PC-3 (cell line): Measurements from ENCODE around the gene CNTN1. TPM values are rescaled to one million over a fixed set of nuclear protein-coding genes. Genes with fewer than 3 reads are reported as not detected.

Experiments used
- ATAC-seq: fragments of 200-7000 bp; cut with Tn5 transposase; 2 replicates; pipeline ENCODE4 v1.9.1; 2020; ENCODE audit warnings: mild to moderate bottlenecking, moderate library complexity
- BruUV-seq: library from RNA; stranded (reverse); fragments of 400-500 nt; replicated peaks from 2 replicates; lab custom pipeline; 2021; lab: Mats Ljungman, UMichigan
- CTCF ChIA-PET: fragments of 300-600 bp; sonication (Branson Sonifier 250); formaldehyde crosslinking; loops from one replicate; lab custom pipeline; 2022; ENCODE audit warnings: antibody characterized with exemption; lab: Charles Lee
- POLR2A ChIA-PET: fragments of 300-600 bp; sonication (Branson Sonifier 250); formaldehyde crosslinking; loops from one replicate; lab custom pipeline; 2022; ENCODE audit warnings: antibody characterized with exemption; ENCODE audit not compliant: unreplicated experiment; lab: Charles Lee
- DNase-seq: peaks from one replicate; pipeline ENCODE4 v3.0.0-alpha.2; 2015
- H2AFZ ChIP-seq: fragments of 300-600 bp; sonication (generic); 2 replicates; pipeline ENCODE4 v1.6.0; 2016; ENCODE audit warnings: antibody characterized with exemption, low read length
- H3F3A ChIP-seq: fragments of 300-600 bp; sonication (generic); one replicate; pipeline ENCODE4 v1.6.0; 2017; ENCODE audit warnings: antibody characterized with exemption, low read length, control low read depth, mild to moderate bottlenecking; ENCODE audit not compliant: unreplicated experiment
- H3K27ac ChIP-seq: fragments of 300-600 bp; sonication (generic); 2 replicates; pipeline ENCODE4 v1.5.1; 2016; ENCODE audit warnings: mild to moderate bottlenecking, low read length
- H3K27me3 ChIP-seq: fragments of 300-600 bp; sonication (generic); 2 replicates; pipeline ENCODE4 v1.6.1; 2016; ENCODE audit warnings: low read length, mixed read lengths
- H3K36me3 ChIP-seq: fragments of 300-600 bp; sonication (generic); 2 replicates; pipeline ENCODE4 v1.6.1; 2016; ENCODE audit warnings: low read depth, mixed run types, low read length, mixed read lengths
- H3K4me1 ChIP-seq: fragments of 300-600 bp; sonication (generic); 2 replicates; pipeline ENCODE4 v1.5.1; 2016; ENCODE audit warnings: low read length; ENCODE audit not compliant: insufficient read depth
- H3K4me2 ChIP-seq: fragments of 300-600 bp; sonication (generic); 2 replicates; pipeline ENCODE4 v1.6.0; 2016; ENCODE audit warnings: low read length
- H3K4me3 ChIP-seq: fragments of 300-600 bp; sonication (generic); 2 replicates; pipeline ENCODE4 v1.5.1; 2016; ENCODE audit warnings: mild to moderate bottlenecking, low read length, mixed read lengths
- H3K79me2 ChIP-seq: fragments of 300-600 bp; sonication (generic); 2 replicates; pipeline ENCODE4 v1.6.1; 2017; ENCODE audit warnings: low read length, mixed read lengths
- H3K9ac ChIP-seq: fragments of 300-600 bp; sonication (generic); 2 replicates; pipeline ENCODE4 v1.6.0; 2016; ENCODE audit warnings: mild to moderate bottlenecking, low read length
- H3K9me2 ChIP-seq: fragments of 300-600 bp; sonication (generic); replicated peaks from 2 replicates; pipeline ENCODE4 v1.6.1; 2016; ENCODE audit warnings: mixed run types, low read length, mixed read lengths
- H3K9me3 ChIP-seq: fragments of 300-600 bp; sonication (generic); 2 replicates; pipeline ENCODE4 v1.6.1; 2016; ENCODE audit warnings: low read length, mixed read lengths
- H4K20me1 ChIP-seq: fragments of 300-600 bp; sonication (generic); 2 replicates; pipeline ENCODE4 v1.6.1; 2016; ENCODE audit warnings: low read length, mixed read lengths
- EZH2 ChIP-seq: fragments of 300-600 bp; sonication (generic); IDR thresholded peaks from one replicate; pipeline ENCODE4 v1.6.1; 2017; ENCODE audit warnings: antibody characterized with exemption, mild to moderate bottlenecking, low read length; ENCODE audit not compliant: unreplicated experiment
- EZH2phosphoT487 ChIP-seq: fragments of 300-600 bp; sonication (generic); IDR thresholded peaks from 2 replicates; pipeline ENCODE4 v1.6.1; 2018; ENCODE audit warnings: mild to moderate bottlenecking, antibody characterized with exemption, low read length, borderline replicate concordance
- intact Hi-C: fragments of 100-400 bp; cut with micrococcal nuclease; formaldehyde crosslinking; loops from 2 replicates; pipeline ENCODE4 v1.9.0; 2023
- total RNA-seq: library from RNA; depleted of rRNA; stranded (reverse); fragments of >200 nt; gene quantifications from 2 replicates; pipeline ENCODE4 v1.2.3, GENCODE V29; 2014
- TF ChIP-seq, protein P1 (sequence below): fragments of 300-600 bp; sonication (generic); conservative IDR thresholded peaks from 2 replicates; pipeline ENCODE4 v1.5.1; 2017; ENCODE audit warnings: antibody characterized with exemption, low read depth, mild to moderate bottlenecking, low read length

Gene CNTN1
- total RNA-seq, 1 experiment from 2014 or later = not detected

DNA sequence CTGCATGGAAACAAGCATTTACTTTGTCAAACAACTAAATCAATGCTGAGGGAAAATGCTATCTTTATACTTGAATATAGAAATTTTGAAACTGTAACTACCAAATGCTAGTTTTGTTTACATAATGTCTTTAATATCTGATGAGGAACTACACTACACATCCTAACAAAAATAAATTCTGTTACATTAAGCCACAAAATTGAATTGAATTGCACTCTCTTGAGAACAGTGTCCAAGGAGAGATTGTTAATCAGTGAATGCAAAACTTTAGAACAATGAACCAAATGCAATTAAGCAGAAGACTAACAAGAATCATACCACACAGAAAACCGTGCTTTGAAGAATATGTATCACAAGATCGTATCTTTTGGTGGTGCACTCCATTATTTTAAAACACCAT, 141.6 kb downstream of the CNTN1 start:
- no peaks in the 10 kb centered on the region; the same call in 1 of the 2 replicates for H3K9me3 ChIP-seq
- H3K4me3 ChIP-seq = no peak overlapping the region
- BruUV-seq = no TSS peak
- ChIA-PET CTCF (no interaction called here), POLR2A (no interaction called here)
- no peak overlapping the region for H3K9ac ChIP-seq
- H3K4me2 ChIP-seq = no peak overlapping the region
- H3K79me2 ChIP-seq = no peaks in the 10 kb centered on the region
- H3K27ac ChIP-seq = no peak overlapping the region
- no peaks in the 10 kb centered on the region for H3K36me3 ChIP-seq
- no peak overlapping the region for H2AFZ ChIP-seq
- H3K27me3 ChIP-seq = peaks cover 12% of the 10 kb centered on the region
- no peaks in the 10 kb centered on the region for H4K20me1 ChIP-seq
- H3K9me2 ChIP-seq = no peaks in the 10 kb centered on the region
- no peaks in the 10 kb centered on the region for H3F3A ChIP-seq
- intact Hi-C loops = no loop called here
- peaks cover 10% of the 10 kb centered on the region; the same call in 1 of the 2 replicates for H3K4me1 ChIP-seq
- DNase-seq = no peak
- no peak for ATAC-seq
- TF ChIP-seq EZH2 (no peak), EZH2phosphoT487 (no peak)
- TF ChIP-seq, protein P1, sequence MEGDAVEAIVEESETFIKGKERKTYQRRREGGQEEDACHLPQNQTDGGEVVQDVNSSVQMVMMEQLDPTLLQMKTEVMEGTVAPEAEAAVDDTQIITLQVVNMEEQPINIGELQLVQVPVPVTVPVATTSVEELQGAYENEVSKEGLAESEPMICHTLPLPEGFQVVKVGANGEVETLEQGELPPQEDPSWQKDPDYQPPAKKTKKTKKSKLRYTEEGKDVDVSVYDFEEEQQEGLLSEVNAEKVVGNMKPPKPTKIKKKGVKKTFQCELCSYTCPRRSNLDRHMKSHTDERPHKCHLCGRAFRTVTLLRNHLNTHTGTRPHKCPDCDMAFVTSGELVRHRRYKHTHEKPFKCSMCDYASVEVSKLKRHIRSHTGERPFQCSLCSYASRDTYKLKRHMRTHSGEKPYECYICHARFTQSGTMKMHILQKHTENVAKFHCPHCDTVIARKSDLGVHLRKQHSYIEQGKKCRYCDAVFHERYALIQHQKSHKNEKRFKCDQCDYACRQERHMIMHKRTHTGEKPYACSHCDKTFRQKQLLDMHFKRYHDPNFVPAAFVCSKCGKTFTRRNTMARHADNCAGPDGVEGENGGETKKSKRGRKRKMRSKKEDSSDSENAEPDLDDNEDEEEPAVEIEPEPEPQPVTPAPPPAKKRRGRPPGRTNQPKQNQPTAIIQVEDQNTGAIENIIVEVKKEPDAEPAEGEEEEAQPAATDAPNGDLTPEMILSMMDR = no peak

DNA sequence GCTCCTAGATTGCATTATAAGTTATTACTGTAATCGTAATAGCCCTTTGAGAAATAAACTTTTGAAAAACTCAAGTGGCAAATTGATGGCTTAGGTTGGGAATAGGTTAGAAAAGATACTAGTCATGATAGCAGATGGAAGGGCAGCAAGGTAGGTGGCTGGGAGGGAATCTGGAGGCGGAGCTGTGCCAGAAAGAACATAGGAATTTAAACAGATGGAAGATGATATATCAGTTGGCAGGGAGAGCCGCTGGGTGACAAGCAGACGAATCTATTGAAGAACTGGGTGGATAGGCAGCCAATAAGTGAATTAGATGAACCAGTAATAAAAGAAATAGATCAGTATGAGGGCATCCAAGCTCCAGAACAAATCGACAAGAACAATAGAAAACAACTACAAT, 142.1 kb downstream of the CNTN1 start:
- no peak overlapping the region for H3K4me2 ChIP-seq
- ChIA-PET CTCF (no interaction called here), POLR2A (no interaction called here)
- no peak overlapping the region for H3K27ac ChIP-seq
- no peaks in the 10 kb centered on the region for H3K9me2 ChIP-seq
- no peaks in the 10 kb centered on the region for H4K20me1 ChIP-seq
- no peak for ATAC-seq
- H3K9me3 ChIP-seq = no peaks in the 10 kb centered on the region; the same call in 1 of the 2 replicates
- no peak for DNase-seq
- TF ChIP-seq EZH2phosphoT487 (no peak), EZH2 (no peak)
- TF ChIP-seq, protein P1 = no peak
- no peaks in the 10 kb centered on the region for H3F3A ChIP-seq
- H3K79me2 ChIP-seq = no peaks in the 10 kb centered on the region
- H3K27me3 ChIP-seq = peaks cover 11% of the 10 kb centered on the region
- no peak overlapping the region for H2AFZ ChIP-seq
- intact Hi-C loops = no loop called here
- no peak overlapping the region for H3K9ac ChIP-seq
- H3K36me3 ChIP-seq = no peaks in the 10 kb centered on the region
- H3K4me1 ChIP-seq = peaks cover 10% of the 10 kb centered on the region; the same call in 1 of the 2 replicates
- BruUV-seq = no TSS peak
- no peak overlapping the region for H3K4me3 ChIP-seq

DNA sequence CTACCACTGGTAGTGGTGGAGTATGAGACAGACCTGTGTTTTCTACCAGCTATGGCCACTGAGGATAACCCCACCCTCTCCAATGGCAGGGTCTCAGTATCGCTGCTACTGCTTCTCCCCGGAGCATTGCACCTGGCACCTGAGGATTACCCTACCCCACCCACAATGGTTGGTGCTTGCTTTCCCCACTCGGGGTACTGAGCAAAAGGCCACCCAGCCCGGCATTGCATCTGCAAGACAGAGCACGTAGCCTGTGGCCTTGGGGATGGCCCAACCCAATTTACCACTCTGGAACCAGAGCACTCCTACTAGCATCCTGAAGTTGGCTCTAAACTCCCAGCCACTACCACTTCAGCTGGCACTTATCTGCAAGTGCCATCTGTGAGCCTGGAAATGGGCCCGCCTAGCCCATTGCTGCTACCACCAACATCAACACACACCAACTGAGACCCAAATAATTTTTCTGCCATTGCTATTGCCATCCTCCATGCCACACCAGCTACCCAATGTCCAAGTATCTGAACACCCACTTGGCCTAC, 145.7 kb downstream of the CNTN1 start:
- intact Hi-C loops = no loop called here
- no peak overlapping the region for H2AFZ ChIP-seq
- H3K4me2 ChIP-seq = no peak overlapping the region
- no peaks in the 10 kb centered on the region for H4K20me1 ChIP-seq
- no peaks in the 10 kb centered on the region for H3K4me1 ChIP-seq
- no peaks in the 10 kb centered on the region for H3F3A ChIP-seq
- H3K36me3 ChIP-seq = no peaks in the 10 kb centered on the region
- no peak overlapping the region for H3K9ac ChIP-seq
- H3K27ac ChIP-seq = no peak overlapping the region
- H3K27me3 ChIP-seq = peaks cover 27% of the 10 kb centered on the region
- no peaks in the 10 kb centered on the region for H3K79me2 ChIP-seq
- no peak for ATAC-seq
- no peaks in the 10 kb centered on the region; the same call in 1 of the 2 replicates for H3K9me3 ChIP-seq
- ChIA-PET POLR2A (no interaction called here), CTCF (no interaction called here)
- DNase-seq = no peak
- H3K4me3 ChIP-seq = no peak overlapping the region
- BruUV-seq = no TSS peak
- no peak for TF ChIP-seq EZH2phosphoT487
- TF ChIP-seq, protein P1 = no peak
- no peak for TF ChIP-seq EZH2
- H3K9me2 ChIP-seq = no peaks in the 10 kb centered on the region
